ENCODE measurements around the gene LYVE1.

Gene LYVE1

GRCh38 chr11:10551290-10551592 is 17.2 kb downstream of the LYVE1 start:
- ATAC-seq (ENCODE audit: low read depth) (no peak), DNase-seq (ENCODE audit: low spot score) (no peak)
- Histone ChIP-seq H3K4me1 (ENCODE audit: insufficient read depth, poor library complexity, severe bottlenecking) (peaks cover 3% of the 10 kb centered on the region), H3K4me3 (ENCODE audit: severe bottlenecking) (no peak overlapping the region), H3K36me3 (ENCODE audit: low read depth) (no peaks in the 10 kb centered on the region), H3K9me3 (ENCODE audit: severe bottlenecking) (no peaks in the 10 kb centered on the region), H3K27ac (ENCODE audit: poor library complexity, severe bottlenecking) (no peak overlapping the region), H3K27me3 (ENCODE audit: insufficient read depth, poor library complexity, severe bottlenecking) (no peaks in the 10 kb centered on the region)
- no peak for TF ChIP-seq CTCF (IDR thresholded peaks at IDR 0.05; ENCODE audit: poor library complexity, severe bottlenecking)

GRCh38 chr11:10550503-10551289 is 17.8 kb downstream of the LYVE1 start:
- H3K4me3 ChIP-seq (ENCODE audit: severe bottlenecking) = no peak overlapping the region
- DNase-seq (ENCODE audit: low spot score) (no peak), ATAC-seq (ENCODE audit: low read depth) (peak; percentile 92)
- H3K27ac ChIP-seq (ENCODE audit: poor library complexity, severe bottlenecking) = no peak overlapping the region
- TF ChIP-seq CTCF (IDR thresholded peaks at IDR 0.05; ENCODE audit: poor library complexity, severe bottlenecking) = no peak
- no peaks in the 10 kb centered on the region for H3K27me3 ChIP-seq (ENCODE audit: insufficient read depth, poor library complexity, severe bottlenecking)
- no peaks in the 10 kb centered on the region for H3K36me3 ChIP-seq (ENCODE audit: low read depth)
- H3K9me3 ChIP-seq (ENCODE audit: severe bottlenecking) = no peaks in the 10 kb centered on the region
- H3K4me1 ChIP-seq (ENCODE audit: insufficient read depth, poor library complexity, severe bottlenecking) = peaks cover 3% of the 10 kb centered on the region

- no peaks in the 10 kb centered on the region for H3K9me3 ChIP-seq (ENCODE audit: severe bottlenecking)
- no peaks in the 10 kb centered on the region for H3K27me3 ChIP-seq (ENCODE audit: insufficient read depth, poor library complexity, severe bottlenecking)
- H3K36me3 ChIP-seq (ENCODE audit: low read depth) = no peaks in the 10 kb centered on the region
- no peak overlapping the region for H3K27ac ChIP-seq (ENCODE audit: poor library complexity, severe bottlenecking)
- no peak for DNase-seq (ENCODE audit: low spot score)
- TF ChIP-seq CTCF (IDR thresholded peaks at IDR 0.05; ENCODE audit: poor library complexity, severe bottlenecking) = no peak
- ATAC-seq (ENCODE audit: low read depth) = no peak
- H3K4me1 ChIP-seq (ENCODE audit: insufficient read depth, poor library complexity, severe bottlenecking) = peaks cover 2% of the 10 kb centered on the region
- H3K4me3 ChIP-seq (ENCODE audit: severe bottlenecking) = no peak overlapping the region
These were observed 23.7 kb downstream of the LYVE1 start for GRCh38 chr11:10544491-10545465.

GRCh38 chr11:10543782-10544181 is 24.7 kb downstream of the LYVE1 start:
- H3K4me3 ChIP-seq (ENCODE audit: severe bottlenecking) = no peak overlapping the region
- no peak overlapping the region for H3K27ac ChIP-seq (ENCODE audit: poor library complexity, severe bottlenecking)
- no peaks in the 10 kb centered on the region for H3K9me3 ChIP-seq (ENCODE audit: severe bottlenecking)
- peaks cover 7% of the 10 kb centered on the region for H3K4me1 ChIP-seq (ENCODE audit: insufficient read depth, poor library complexity, severe bottlenecking)
- no peak for DNase-seq (ENCODE audit: low spot score)
- no peaks in the 10 kb centered on the region for H3K36me3 ChIP-seq (ENCODE audit: low read depth)
- TF ChIP-seq CTCF (IDR thresholded peaks at IDR 0.05; ENCODE audit: poor library complexity, severe bottlenecking) = no peak
- ATAC-seq (ENCODE audit: low read depth) = no peak
- H3K27me3 ChIP-seq (ENCODE audit: insufficient read depth, poor library complexity, severe bottlenecking) = no peaks in the 10 kb centered on the region
